Activated CD4-positive, alpha-beta T cell treated with anti-CD3 and anti-CD28 coated beads for 24 hours (primary cell): ENCODE measurements around the gene OR7G1.

Source experiments
- DNase-seq, 2 donors: peaks; one replicate each; pipeline ENCODE4 v3.0.0-alpha.2; 2020; ENCODE audit warnings: low read depth in 2 of 2

The OR7G1 gene, protein sequence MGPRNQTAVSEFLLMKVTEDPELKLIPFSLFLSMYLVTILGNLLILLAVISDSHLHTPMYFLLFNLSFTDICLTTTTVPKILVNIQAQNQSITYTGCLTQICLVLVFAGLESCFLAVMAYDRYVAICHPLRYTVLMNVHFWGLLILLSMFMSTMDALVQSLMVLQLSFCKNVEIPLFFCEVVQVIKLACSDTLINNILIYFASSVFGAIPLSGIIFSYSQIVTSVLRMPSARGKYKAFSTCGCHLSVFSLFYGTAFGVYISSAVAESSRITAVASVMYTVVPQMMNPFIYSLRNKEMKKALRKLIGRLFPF

DNA sequence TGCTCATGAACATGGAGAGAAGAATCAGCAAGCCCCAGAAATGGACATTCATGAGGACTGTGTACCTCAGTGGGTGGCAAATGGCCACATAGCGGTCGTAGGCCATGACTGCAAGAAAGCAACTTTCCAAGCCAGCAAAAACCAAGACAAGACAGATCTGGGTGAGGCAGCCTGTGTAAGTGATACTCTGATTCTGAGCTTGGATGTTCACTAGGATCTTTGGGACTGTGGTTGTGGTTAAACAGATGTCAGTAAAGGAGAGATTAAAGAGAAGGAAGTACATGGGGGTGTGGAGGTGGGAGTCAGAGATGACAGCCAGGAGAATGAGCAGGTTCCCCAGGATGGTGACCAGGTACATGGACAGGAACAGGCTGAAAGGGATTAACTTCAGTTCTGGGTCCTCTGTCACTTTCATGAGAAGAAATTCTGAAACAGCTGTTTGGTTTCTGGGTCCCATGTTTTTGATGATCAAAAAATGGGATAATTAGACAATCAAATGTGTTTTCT, at the start of gene OR7G1:
Gene OR7G1 (minus strand): TSS at position 457 of the 507 bp plus-strand sequence. CDS start 0 bp downstream, at position 457.
- no peak for DNase-seq

DNA sequence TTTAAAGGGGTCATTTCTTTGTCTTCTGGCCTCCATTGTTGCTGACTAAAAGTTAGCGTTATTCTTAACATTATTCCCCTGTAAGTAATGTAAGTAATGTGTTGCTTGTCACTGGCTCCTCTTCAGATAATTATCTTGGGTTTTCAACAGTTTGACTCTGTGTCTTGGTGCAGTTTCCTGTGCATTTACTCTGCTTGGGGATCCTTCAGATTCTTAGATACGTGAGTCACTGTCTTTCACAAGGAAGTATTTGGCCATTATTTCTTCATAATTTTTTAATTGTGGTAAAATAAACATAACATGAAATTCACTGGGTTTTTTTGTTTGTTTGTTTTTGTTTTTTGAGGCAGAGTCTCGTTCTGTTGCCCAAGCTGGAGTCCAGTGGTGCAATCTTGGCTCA, 49.7 kb upstream of the OR7G1 start:
- no peak for DNase-seq

DNA sequence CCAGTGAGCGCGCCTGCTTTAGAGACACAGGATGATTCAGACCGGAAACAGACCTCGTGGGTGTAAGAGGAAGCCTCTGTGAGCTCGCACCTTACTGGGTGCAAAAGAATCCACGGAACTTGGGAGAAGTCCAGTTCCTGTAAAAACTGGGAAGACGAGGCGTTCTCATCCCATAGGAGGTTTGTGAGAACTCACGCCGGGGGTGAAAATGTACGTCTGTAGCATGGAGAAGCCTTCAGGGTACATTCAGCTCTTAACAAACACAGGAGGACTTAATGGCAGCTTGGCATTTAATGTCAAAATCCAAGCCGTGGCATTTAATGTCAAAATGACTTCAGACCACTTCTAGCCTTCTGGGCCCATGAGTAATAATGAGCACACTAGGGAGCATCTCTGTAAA, 45.9 kb upstream of the OR7G1 start:
- no peak for DNase-seq

DNA sequence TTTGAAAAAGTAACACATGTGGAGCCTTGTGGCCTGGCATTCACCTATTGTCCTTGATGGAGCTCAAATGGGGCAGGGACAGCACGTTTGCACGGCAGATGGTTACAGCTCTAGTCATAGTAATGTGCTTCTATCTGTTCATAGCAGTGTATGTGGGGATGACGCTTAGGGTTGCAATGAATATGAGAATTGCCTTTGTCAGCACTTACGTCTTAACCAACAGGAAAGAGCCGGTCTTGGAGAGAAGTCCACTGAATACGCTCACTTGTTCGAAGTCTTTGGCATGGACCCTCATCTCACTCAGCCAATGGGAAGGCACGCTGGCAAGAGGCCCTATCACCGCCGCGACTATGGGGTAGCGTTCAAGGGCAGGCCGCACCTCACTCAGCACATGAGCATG, 44.3 kb upstream of the OR7G1 start:
- no peak for DNase-seq

DNA sequence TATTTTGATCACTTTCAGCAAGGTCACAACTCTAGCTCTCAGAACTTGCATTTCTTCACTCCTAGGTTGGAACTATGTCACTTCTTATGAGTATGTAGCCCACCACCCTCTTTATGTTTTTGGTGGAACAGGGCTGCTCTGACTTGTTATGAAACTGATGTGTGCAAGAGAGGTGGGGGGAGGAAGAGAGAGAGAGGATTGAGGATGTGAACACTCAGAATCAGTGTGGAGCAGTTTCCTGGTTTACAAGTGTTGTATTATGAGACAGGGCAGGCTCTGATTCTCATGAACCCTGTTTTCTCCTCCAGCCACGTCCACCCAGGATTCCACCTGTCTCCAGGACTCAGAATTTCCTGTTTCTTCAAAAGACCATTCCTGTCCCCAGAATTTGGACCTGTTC, 40.7 kb upstream of the OR7G1 start:
- no peak for DNase-seq

DNA sequence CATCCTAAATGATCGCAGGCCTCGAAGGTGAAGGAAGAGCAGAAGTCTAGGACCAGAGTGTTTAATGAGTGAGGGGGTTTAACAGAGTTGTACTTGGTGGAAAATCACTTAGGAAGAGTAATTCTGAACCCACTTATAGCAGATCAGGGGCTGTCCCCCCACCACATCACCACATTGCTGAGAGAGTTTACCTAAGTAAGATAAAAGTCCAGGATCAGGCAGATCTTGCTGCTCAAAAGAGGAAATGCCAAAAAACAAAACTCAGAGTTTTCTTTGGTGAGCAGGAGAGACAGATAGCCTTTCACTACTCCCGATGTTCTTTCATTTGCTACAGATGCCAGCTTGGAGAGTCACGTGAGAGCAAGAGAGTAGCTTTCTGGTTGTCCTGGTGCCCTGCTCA, 40.0 kb upstream of the OR7G1 start:
- no peak for DNase-seq

DNA sequence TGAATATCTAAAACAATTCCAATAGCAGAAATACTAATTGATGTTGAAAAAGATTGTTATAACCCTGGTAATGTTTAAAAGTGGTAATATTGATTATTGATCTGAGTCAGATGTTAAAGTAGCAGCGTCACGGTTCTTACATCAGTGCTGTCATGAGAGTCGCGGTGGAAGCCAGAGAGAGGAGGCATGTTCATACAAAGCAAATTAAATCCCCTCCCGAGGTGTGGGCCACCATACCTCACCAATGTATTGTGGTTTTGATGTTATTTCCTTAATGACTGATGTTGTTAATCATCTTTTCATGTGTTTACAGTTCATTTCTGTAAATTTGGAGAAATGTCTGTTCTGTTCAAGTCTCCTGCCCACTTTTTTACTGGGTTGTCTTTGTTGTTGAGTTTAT, 35.8 kb upstream of the OR7G1 start:
- no peak for DNase-seq

DNA sequence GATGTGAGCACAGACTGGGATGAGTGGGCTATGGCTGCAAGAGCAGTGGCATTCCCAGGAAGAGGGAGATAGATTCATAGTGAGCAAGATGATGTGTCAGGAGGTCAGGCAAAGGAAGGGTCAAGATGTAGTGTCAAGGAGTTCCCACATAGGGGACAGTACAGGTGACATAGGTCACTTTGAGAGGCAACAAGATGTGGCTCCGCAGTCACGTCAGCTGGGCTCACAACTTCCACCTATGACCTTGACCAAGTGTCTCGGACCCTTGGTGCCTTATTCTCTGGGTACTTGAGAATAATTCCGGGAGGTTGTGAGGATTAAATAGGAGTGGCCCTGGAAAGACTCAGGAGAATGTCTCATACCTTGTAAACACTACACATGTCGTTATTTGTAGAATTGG, 35.1 kb upstream of the OR7G1 start:
- DNase-seq, result no peak

DNA sequence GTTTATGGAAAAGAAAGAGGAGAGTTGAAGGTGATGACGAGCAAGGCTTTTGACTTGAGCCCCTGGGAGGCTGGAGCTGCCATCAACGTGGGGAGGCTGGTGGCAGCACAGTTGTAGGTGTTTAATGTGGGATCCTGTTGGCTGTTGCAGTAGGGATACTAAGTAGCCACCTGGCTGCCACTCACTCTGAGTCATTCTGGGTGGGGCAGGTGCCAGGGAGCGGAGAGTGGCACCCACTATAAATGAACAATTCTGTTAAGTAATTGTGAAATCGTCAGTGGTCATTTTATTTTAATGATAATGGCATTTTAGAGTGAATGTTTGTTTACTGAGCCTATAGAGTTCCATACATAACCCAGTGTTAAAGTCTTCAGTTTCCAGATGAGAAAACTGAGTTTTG, 34.4 kb upstream of the OR7G1 start:
- DNase-seq, result no peak

DNA sequence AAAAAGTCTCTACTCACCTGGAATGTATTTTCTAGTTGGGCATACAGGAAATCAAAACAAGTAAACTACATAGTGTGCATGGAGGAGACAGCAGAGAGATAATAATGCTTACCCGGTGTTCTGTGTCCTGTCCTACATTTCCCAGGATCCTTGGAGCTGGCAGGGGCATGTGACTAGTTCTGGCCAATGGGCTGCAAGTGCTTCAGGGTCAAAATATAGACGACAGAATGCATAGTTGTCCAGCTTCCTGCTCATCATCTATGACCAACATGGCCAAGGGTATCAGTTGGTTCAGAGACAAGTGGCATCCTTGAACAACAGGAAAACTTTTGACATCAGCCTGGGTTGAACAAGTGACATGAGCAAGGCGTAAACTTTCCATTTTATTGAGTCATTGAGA, 33.1 kb upstream of the OR7G1 start:
- DNase-seq, result no peak

DNA sequence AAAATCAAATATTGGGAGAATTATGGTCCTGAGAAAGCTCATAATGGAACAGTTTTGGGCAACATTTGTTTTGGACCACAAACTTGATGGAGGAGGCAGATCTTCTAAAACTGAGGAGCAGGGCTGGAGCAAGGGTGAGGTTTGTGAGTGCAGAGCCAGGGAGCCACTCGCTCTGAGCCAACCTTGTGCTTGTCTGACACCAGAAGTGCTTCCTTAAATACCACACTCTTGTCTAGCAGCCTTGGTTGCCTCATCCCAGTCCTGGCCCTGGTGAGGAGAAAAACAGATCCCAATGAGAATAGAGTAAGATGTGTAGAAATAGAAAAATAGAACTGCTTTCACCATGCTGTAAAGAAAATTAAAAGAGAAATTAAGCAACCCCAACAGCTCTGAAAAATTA, 31.3 kb upstream of the OR7G1 start:
- no peak for DNase-seq

DNA sequence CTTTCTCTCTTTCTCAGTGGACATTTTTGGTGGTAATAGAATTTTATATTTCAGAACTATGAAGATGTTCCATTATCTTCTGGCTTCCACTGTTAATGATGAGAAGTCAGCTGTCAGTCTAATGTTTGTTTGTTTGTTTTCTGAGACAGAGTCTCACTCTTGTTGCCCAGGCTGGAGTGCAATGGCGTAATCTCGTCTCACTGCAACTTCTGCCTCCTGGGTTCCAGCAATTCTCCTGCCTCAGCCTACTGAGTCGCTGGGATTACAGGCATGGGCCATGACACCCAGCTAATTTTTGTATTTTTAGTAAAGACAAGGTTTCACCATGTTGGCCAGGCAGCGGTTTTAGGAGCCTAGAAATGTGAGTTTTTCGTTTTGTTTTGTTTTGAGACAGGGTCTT, 29.4 kb upstream of the OR7G1 start:
- DNase-seq, result no peak

DNA sequence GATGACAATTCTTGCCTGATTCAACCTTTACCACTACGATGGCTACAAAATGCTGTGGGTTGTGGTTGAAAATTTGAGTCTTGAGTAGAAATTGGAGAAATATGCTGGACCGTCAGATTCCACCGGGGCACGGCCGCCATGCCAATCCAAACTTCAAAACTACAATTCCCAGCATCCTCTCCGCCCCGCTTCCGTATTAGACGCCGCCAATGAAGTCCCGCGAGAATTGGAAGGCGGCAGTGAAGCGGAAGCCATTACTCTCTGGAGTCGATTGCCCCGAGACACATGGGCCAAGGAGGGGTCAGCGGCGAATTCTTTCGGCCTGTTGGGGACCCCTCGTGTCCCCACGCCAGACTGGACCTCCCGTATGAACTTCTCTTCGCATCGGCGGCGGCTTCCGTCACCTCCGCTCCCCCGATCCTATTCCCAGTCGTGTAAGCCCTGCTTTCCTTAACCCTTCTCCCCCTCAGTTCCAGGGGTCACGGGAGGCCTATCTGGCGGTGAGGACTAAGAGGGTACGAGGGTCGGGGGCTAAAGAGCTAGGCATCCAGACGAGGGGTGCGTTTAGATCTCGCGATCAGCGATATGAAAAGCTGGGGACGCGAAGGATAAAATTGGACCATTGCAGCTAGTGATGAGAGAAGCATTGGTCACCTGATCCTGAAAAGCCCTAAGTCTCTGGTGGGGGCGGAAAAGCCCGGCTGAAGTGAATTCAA, 24.8 kb upstream of the OR7G1 start, which contains the start of gene ZNF317:
Gene ZNF317 (plus strand): TSS at position 239 of the 716 bp plus-strand sequence. CDS start 15,620 bp downstream, outside the sequence.
- peak; percentile 80 to 83 for DNase-seq

DNA sequence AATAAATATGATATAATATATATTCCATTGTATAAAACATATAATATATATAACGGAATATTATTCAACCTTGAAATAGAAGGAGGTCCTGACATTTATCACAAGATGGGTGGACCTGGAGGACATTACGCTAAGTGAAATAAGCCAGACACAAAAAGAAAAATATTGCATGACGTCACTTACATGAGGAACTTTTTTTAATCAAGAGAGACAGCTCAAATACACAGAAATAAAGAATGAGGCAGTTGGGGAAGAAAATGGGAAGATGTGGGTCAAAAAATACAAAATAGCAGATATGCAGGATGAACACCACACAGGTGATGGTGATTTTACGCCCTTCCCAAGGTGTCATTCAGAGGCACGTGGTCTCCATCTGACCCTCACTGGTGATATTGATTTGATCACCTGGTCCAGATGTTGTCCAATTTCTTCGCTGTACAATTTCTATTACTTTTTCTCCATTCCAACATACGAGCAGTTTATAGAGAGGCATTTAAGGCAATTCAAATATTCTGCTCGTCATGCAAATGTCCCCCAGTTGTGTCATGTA, 24.1 kb upstream of the OR7G1 start:
- no peak for DNase-seq

DNA sequence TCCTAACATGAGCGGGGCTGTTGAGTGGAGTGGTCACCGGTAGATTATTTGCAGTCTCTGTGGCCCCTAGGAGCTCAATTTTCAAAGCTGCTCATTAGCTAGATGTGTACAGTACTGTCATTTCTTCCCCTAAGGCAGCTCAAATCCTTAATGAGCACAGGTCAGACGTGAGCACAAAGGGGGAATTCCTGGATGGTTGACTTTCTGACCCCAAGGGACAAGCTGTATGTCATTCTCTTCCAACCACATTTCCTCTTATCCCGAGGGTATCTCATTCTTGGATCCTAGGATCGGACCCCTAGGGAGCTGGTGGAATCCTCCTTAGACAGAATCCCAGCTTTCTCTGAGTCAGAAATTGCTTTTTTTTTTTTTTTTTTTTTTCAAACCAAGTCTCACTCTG, 16.9 kb upstream of the OR7G1 start:
- no peak for DNase-seq

DNA sequence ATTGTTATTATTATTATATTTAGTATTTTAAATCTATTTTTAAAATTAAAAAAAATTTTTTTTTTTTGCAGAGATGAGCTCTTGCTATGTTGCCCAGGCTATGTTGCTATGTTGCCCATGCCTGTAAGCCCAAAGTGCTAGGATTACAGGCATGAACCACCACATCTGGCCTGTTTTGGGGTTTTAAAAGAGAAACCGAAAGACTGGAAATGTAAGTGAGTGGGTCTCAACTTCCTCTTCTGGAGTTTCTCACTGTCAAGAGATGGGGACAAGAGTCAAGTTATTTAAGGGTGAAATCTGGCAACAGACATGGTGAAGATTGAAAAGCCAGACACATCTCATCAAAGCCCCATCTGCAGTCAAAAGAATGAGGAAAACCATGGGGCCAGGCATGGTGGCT, 15.4 kb upstream of the OR7G1 start:
- no peak for DNase-seq

DNA sequence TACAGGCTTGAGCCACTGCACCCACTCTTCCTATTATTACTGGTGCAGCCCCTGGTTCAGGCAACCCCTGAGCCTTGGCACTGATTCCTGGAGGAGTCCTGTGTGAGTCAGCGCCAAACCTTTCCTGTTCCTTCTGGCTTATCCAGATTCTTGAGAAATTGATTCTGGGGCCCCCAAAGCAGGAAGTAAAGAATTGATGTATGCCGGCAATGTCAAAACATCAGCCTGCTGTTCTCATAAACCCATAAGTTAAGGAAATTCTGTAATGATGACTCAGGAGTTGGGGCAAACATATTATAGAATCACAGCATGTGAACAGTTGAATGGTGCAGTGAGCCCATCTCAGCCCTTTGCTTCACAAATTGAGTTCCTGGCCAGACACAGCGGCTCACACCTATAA, 12.6 kb upstream of the OR7G1 start:
- no peak for DNase-seq

DNA sequence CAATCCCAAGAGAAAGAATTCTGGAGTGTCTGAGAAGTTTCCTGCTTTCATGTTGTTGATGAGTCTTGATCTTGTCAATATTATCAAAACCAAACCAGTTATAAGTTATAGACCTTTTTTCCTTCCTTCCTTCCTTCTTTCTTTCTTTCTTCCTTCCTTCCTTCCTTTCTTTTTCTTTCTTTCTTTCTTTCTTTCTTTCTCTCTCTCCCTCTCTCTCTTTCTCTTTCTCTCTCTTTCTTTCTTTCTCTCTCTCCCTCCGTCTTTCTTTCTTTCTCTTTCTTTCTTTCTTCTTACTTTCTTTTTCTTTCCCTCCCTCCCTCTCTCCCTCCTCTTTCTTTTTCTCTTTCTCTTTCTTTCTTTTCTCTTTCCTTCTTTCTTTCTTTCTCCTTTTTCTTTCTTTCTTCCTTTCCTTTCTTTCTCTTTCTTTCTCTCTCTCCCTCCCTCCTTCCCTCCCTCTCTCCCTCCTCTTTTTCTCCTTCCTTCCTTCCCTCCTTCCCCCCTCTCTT, 11.4 kb upstream of the OR7G1 start, which contains the start of gene OR7G3:
Gene OR7G3 (minus strand): TSS at position 51 of the 506 bp plus-strand sequence. CDS start 0 bp downstream, at position 51.
- no peak for DNase-seq

DNA sequence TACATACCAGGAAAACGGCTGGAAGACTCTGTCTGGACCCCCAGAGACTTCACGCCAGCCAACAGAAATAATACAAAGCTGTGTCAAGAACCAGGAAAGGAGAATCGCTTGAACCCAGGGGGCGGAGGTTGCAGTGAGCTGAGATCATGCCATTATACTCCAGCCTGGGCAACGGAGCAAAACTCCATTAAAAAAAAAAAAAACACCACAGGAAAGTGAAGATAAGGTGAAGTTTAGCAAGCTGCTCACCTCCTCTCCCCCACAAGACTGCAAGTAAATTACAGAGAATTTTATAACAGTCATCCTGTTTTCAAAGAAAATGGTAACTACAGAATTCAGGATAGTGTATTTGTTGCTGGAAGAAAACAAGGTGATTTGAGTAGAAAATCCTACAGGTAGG, 984 bp upstream of the OR7G1 start:
- DNase-seq, result no peak

DNA sequence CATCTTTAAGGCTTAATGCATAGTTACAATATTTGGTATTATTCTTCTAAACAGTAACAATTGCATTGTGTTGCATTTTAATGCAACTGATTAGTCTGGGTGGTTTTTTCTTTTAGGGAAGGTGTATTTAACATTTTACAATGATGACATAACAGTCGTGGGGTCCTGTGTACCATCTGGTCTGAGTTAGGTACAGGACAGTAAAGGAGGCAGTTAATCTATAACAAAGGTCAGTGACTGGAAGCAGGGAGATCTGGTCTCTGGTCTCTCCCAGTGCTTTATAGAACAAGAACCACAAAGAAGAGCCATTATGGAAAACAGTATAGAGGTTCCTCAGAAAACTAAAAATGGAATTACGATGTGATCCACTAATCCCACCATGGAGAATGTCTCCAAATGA, 5.6 kb downstream of the OR7G1 start:
- no peak for DNase-seq

DNA sequence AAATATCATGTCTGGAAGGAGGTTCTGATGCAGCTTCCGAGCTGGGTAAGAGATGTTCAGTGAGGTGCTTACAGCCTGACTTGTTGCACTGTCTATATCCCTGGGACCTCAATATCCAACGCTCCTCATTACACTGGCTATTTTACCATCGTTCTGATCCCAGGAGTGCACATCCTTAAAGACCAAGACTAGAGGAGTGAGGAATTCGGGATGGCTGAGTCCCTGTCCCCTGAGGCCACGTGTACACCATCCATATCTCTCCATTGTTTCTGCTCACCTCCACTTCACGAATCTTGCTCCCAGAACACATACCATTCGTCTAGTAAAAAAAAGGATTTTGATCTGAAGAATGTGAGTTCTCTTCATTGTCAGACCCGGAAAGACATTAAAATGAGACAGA, 8.2 kb downstream of the OR7G1 start, which contains the start of gene OR7G2:
Gene OR7G2 (minus strand): TSS at position 101 of the 400 bp plus-strand sequence. CDS start 4,232 bp downstream, outside the sequence.
- DNase-seq, result no peak

DNA sequence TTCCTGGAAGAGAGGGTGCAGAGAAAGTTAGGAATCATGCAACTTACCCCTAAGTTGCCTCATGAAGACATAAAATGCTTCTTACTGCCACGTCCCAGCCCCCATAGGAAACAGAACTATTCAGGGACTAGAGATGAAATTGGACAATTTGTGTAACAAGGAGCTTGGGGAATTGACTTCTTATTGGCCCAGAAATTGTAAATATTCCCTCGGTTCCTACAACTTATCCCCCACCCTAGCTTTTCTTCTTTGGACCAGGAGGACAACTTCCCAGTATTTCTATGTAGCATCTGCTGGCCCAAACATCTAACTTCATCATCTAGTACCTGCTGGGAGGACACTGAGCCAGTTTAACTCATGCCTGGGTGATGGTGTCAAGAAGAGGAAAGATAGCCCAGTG, 28.8 kb downstream of the OR7G1 start, which contains the start of gene OR1M1:
Gene OR1M1 (plus strand): TSS at position 301 of the 400 bp plus-strand sequence. CDS start 6,184 bp downstream, outside the sequence.
- DNase-seq, result no peak
